ENCODE measurements around the gene SLC22A23.
A peak's percentile ranks its signal among the peaks of the same experiment; 100 is the strongest.

SLC22A23 gene

GRCh38 chr6:3369985-3370360 is 86.9 kb downstream of the SLC22A23 start:
- no peak for DNase-seq (ENCODE audit: low read depth)

DNA sequence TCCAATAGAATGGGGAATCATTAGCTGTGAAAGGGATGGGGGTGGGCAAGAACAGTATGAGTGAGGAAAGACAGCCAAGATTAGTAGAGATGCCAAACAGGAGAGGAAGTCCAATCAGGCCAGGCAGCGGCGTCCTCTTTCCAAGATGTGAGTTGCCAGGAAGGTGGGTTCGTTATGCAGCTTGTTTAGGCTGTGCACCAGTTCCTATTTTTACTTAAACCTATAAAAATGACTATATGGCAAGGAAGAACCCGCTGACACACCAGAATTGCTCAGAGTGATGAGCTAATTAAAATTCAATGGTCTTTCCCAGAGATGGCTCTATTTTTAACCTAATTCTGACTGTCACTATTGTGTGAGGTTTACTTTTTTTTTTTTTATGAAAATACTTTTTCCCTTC is 88.2 kb downstream of the SLC22A23 start:
- no peak for DNase-seq (ENCODE audit: low read depth)

DNA sequence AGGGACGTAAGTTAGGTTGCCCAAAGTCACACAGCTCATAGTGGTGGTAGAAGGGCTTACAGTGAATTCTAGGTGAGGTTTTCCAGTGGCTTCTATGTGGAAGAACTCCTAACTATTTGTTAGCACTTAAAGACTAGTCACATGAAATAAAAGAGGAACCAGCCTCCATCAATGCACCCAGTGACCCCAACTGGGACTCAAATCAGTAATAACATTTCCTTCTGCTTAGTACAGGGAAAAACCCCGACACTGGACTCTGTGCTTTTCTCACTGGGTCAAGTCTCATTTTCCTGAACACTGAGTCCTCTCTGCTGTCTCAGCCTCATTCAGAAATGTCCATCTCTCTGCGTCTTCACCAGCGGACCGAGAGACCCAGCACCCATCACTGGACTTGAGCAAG is 89.2 kb downstream of the SLC22A23 start:
- no peak for DNase-seq (ENCODE audit: low read depth)

DNA sequence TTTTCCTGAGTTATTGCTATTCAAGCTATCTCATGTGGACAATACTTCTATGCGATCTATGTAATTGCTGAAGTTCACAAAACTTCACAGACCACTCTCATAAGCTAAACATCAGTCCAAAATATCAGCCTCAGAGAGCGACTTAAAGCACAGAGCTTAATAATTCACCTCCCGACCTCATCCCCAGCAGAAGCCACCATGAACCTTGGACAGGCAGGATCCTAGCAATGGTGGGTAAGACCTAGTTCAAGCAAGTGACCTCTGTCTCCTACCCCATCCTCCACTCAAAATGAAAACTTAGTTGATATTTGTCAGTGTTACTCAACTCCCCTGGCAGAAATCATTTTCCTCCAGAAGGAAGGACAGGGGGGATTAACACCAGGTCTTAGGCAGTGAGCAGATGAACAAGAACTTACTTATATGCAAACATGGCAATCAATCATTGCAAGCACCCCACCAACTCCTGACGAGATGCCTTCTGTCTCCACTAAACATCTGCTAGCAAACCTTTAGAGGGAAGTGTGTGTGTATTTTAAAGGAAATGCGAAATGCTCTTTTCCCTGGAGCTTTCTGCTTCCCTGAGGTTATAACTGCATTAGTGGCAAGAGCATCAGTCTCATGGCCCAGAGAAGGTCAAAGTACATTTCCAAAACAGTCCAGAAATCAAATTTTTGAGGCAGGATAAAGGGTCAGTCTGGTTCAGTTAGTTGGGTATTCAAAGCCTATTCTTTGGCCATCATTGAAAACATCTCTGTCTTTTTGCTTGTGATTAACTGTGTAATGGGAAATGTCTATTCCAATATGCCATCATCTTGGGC is 90.0 kb downstream of the SLC22A23 start:
- no peak for DNase-seq (ENCODE audit: low read depth)

DNA sequence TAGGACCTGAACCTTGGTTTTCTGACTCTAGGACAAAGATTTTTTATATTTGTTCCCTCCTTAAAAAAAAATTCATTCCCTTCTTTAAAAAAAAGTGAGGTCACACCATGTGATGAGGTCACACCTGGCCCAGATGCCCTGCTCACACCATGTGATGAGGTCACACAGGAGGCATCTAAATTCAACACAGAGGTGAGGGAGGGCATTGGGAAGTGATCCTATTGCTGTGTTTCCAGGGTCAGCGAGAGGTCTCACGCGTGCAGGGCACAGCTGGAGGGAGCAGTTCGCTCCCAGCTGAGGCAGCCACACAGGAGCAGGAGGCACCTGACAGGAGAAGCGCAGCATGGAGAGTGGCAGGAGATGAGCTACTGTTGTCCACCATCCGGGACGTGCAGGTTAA is 92.5 kb downstream of the SLC22A23 start:
- DNase-seq (ENCODE audit: low read depth): no peak

- DNase-seq (ENCODE audit: low read depth): no peak
These were observed 93.4 kb downstream of the SLC22A23 start for GRCh38 chr6:3363296-3364025.

DNA sequence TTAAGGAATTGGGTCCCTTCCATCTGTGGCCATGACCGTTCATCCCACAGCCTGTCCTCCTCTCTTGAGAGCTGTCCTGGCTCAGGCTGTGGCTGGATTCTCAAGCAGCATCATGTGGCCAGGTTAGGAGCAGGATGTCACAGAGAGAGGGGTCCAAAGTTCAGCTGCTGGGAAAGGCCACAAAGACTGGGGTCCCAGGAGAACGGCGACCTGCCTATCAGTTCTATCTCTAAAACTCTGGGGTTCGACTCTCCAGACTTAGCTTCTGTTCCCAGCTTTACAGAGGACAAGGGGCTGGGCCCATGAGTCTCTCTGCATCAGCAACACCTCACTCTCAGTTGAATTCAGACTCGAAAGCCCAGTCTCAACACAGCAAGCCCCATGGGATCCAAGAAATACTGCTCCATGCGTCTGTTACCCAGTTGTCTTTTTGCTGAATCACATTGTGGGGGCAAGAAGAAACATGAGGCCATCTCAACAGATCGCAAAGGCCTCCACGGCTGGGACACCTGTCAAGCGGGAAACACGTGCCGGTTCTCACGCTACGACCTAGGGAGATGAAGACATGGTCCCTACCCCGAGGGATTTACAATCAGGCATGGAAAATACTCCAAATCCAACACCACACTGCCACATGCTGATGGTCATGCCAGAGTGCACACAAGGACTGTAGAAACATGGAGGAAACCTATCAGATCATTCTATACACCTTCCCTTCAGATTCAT is 95.4 kb downstream of the SLC22A23 start:
- DNase-seq (ENCODE audit: low read depth): no peak

- DNase-seq (ENCODE audit: low read depth): no peak
These were observed 96.2 kb downstream of the SLC22A23 start for GRCh38 chr6:3360727-3361045.

DNA sequence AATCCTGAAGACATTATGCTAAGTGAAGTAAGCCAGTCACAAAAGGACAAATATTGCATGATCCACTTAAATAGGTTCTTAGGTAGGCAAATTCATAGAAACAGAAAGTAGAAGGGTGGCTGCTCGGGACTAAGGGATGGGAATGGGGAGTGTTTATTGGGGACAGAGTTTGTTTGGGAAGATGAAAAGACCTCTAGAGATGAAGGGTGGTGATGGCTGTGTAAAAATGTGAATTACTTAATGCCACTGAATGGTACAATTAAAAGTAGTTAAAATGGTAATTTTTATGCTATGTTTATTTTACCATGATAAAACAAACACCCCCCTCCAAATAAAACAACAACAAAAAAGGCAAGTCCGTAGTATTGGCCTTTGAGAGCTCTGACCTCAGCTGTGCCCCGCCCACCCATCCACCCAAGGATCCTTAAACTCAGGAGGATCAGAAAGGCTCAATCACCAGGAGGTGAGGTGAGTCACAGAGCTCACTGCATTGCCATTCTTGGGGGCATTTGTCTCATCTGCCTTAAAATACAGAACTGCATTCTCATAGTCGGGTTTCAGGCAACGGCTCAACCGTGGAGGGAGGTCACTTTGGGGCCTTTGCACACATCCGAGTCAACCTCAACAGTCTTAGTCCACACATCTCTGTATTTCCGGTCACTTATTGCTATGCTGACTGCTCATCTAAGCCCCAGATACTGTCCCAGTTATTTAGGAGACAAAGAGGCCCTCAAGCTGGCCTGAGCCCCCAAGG is 96.7 kb downstream of the SLC22A23 start:
- DNase-seq (ENCODE audit: low read depth): no peak

DNA sequence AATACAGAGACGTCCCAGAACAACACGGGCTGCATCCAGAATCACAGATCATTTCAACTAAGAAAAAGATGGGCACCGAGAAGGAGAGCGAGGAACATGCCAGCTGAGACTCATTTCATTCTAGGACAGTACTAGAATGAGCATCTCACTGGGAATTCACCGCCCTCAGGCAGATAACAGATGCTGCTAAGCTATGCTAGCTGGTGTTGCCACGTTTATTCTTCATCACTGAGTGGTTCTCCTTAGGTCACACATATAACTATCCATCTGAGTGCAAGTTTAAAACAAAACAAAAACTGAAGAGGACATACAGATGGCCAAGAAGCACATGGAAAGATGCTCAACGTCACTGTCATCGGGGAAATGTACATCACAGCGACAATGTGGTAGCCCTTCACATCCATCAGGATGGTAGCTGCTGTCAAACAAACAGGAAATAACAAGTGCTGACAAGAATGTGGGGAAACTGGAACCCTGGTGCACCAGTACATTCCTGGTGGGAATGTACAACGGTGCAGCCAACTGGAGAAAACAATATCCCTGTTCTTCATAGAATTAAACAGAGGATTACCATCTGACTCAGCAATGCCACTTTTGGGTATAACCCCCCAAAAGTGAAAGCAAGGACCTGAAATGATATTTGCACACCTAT is 97.6 kb downstream of the SLC22A23 start:
- DNase-seq (ENCODE audit: low read depth): no peak

- no peak for DNase-seq (ENCODE audit: low read depth)
These were observed 98.3 kb downstream of the SLC22A23 start for GRCh38 chr6:3358413-3359100.

GRCh38 chr6:3357678-3358077 is 99.2 kb downstream of the SLC22A23 start:
- no peak for DNase-seq (ENCODE audit: low read depth)

- DNase-seq (ENCODE audit: low read depth): no peak
These were observed 99.9 kb downstream of the SLC22A23 start for GRCh38 chr6:3356824-3357420.

DNA sequence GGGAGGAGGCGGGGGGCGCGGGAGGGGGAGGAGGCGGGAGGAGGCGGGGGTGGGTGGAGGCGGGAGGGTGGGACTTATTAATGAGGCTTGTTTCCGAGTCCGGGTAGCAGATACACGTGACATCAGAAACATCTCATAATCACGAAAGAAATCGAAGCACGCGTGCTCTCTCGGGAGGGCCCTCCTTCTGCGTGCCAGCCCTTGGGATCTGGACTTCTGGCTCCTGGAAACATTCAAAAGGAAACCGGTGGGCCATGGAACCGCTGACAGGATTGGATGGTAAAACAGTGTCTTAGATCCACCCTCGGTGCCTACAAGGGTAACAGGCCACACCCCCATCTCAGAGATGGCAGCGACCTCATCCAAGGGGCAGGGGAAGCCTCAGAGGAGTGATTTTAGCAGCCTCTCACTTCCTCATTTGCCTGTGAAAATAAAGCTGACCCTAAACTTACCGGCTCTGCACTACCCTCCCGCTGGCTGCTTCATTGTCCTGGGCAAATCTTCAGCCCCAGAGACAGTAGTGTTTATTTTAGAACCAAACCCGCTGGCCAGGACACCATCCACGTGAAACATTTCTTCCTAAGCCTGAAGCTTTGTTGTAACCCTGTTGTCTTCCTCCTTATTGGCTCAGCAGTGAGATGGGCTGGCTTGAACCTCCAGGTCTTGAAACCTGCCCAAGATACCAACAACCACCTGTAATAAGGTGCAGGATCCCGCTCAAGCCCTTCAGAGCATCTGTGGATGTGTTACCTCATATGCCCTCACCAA is 100.6 kb downstream of the SLC22A23 start:
- DNase-seq (ENCODE audit: low read depth): peak; percentile 58

GRCh38 chr6:3355358-3356055 is 101.3 kb downstream of the SLC22A23 start:
- DNase-seq (ENCODE audit: low read depth): no peak

DNA sequence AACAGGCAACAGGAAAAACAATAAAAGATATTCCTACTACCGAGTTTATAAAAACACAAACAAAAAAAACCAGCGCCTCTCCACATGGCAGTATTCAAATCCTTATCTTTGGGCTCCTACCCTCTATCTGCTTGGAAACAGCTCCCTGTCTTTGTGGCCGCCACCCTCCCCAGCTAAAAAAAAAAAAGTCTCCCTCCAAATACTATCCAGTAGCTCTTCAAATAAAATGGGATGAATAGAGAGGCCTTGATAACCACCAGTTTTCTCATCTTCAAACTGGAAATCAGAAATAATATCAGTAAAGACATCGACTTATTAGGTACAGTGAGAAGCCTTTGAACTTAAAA is 101.9 kb downstream of the SLC22A23 start:
- no peak for DNase-seq (ENCODE audit: low read depth)

DNA sequence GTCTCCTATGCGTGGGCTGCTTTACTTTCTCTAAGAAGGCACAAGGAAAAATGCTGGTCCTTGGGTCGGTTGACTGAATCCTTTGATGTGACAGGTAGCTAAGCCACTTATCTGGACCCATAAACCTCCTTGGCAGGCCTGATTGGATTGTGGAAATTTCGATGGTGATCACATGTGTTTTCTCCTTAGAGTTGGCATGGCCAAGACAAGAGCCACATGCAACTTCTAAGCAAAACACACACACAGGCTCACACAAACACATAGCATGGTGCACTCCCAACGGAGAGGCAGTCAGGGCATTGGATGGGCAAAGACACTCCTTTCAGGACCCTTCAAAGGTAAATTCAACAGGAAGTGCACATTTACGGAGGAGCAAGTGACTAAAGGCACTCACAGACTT is 102.9 kb downstream of the SLC22A23 start:
- no peak for DNase-seq (ENCODE audit: low read depth)

- DNase-seq (ENCODE audit: low read depth): no peak
These were observed 103.5 kb downstream of the SLC22A23 start for GRCh38 chr6:3353213-3353903.

DNA sequence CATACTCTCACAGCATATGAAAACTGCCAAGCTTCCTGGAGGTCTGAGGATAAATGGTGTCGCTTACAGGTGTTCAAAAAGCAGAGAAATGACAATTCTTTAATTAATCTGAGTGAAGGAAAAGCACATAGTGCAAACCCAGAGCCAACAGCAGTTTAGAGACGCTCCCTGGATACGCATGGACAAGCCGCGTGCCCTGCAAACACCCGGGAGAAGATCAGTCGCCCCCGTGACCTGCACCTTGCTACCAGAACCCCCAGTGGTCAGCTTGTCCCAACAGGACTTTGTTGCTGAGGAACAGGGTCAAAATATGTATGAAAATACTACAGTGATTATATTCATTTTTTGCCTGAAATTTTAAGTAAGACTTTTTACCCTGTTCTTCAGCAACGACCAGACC is 104.2 kb downstream of the SLC22A23 start:
- DNase-seq (ENCODE audit: low read depth): no peak
